Measurements from ENCODE around the gene PRDM11. TPM values are rescaled to one million over a fixed set of nuclear protein-coding genes. Genes with fewer than 3 reads are reported as not detected.

The PRDM11 gene
- total RNA-seq, 1 experiment from 2014 or later, result 10.7 TPM

- Histone ChIP-seq H3K9me2 (ENCODE audit: insufficient read depth) (no peaks in the 10 kb centered on the region), H3K36me3 (ENCODE audit: low read depth) (no peaks in the 10 kb centered on the region), H3K4me2 (no peak overlapping the region), H4K20me1 (ENCODE audit: insufficient read depth) (no peaks in the 10 kb centered on the region), H2AFZ (no peak overlapping the region), H3K27ac (no peak overlapping the region), H3K79me2 (ENCODE audit: low read depth) (no peaks in the 10 kb centered on the region), H3K27me3 (ENCODE audit: insufficient read depth, low read depth) (peaks cover 29% of the 10 kb centered on the region), H3K9me3 (ENCODE audit: insufficient read depth, low read depth) (no peaks in the 10 kb centered on the region), H3K4me1 (replicated peaks; ENCODE audit: insufficient read depth) (no peaks in the 10 kb centered on the region), H3K4me3 (no peak overlapping the region), H3F3A (ENCODE audit: insufficient read depth, low read depth) (no peaks in the 10 kb centered on the region)
- intact Hi-C loops (cut with micrococcal nuclease; ENCODE audit: unreplicated experiment), result no loop called here
- no TSS peak for BruUV-seq (replicated peaks)
- TF ChIP-seq EZH2 (IDR thresholded peaks at IDR 0.05; ENCODE audit: low read depth), result no peak
- TF ChIP-seq, protein P1, sequence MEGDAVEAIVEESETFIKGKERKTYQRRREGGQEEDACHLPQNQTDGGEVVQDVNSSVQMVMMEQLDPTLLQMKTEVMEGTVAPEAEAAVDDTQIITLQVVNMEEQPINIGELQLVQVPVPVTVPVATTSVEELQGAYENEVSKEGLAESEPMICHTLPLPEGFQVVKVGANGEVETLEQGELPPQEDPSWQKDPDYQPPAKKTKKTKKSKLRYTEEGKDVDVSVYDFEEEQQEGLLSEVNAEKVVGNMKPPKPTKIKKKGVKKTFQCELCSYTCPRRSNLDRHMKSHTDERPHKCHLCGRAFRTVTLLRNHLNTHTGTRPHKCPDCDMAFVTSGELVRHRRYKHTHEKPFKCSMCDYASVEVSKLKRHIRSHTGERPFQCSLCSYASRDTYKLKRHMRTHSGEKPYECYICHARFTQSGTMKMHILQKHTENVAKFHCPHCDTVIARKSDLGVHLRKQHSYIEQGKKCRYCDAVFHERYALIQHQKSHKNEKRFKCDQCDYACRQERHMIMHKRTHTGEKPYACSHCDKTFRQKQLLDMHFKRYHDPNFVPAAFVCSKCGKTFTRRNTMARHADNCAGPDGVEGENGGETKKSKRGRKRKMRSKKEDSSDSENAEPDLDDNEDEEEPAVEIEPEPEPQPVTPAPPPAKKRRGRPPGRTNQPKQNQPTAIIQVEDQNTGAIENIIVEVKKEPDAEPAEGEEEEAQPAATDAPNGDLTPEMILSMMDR (conservative IDR thresholded peaks at IDR 0.05), result no peak
- ChIA-PET CTCF (no interaction called here), POLR2A (ENCODE audit: unreplicated experiment) (interaction anchor here (0.6 kb wide), 1 partner anchor 92 kb away, joined by 7 read pairs; no protein-coding TSS in a partner anchor)
- no peak for DNase-seq
Measured at GRCh38 chr11:45211732-45212131, 65.3 kb downstream of the PRDM11 start.

DNA sequence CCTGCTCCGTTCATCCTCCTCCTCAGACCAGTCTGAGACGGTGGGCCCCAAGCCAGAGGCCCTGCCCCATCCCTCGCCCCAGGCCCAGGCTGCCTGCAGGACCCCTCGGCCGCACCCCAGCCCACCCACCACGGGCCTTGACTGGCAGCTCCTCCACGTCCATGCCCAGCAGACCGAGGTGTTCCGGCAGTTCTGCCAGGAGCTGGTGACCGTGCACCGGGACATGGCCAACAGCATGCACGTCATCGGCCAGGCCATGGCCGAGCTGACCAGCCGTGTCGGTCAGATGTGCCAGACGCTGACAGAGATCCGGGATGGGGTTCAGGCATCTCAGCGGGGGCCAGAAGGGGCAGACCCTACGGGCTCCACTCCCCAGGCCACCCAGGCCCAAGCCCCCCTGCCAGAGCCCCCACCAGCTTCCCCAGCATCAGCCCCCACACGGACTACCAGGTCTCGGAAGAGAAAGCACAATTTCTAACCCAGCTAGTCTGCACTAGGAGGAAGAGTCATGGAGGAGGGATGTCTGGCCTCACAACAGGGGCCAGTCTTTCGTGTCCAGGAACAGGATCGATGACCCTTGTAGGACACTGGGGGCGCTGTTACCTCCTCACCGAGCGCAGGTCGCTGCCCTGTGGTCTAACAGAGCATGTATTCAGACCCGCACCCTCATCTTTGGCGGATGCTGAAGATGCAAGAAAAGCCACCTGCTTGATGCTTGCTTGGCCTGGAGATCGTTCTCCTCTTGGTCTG is 66.3 kb downstream of the PRDM11 start:
- Histone ChIP-seq H3K9me2 (ENCODE audit: insufficient read depth) (no peaks in the 10 kb centered on the region), H3K36me3 (ENCODE audit: low read depth) (no peaks in the 10 kb centered on the region), H4K20me1 (ENCODE audit: insufficient read depth) (no peaks in the 10 kb centered on the region), H3K4me3 (no peak overlapping the region), H3K9me3 (ENCODE audit: insufficient read depth, low read depth) (no peaks in the 10 kb centered on the region), H3F3A (ENCODE audit: insufficient read depth, low read depth) (no peaks in the 10 kb centered on the region), H3K27me3 (ENCODE audit: insufficient read depth, low read depth) (peaks cover 38% of the 10 kb centered on the region), H3K27ac (no peak overlapping the region), H2AFZ (no peak overlapping the region), H3K4me2 (no peak overlapping the region), H3K4me1 (replicated peaks; ENCODE audit: insufficient read depth) (no peaks in the 10 kb centered on the region), H3K79me2 (ENCODE audit: low read depth) (no peaks in the 10 kb centered on the region)
- no peak for DNase-seq
- intact Hi-C loops (cut with micrococcal nuclease; ENCODE audit: unreplicated experiment), result no loop called here
- TF ChIP-seq EZH2 (IDR thresholded peaks at IDR 0.05; ENCODE audit: low read depth), result no peak
- TF ChIP-seq, protein P1 (conservative IDR thresholded peaks at IDR 0.05), result no peak; the same call in 1 of the 2 replicates
- CTCF ChIA-PET, result interaction anchor here (0.6 kb wide), 1 partner anchor 567 kb away, joined by 12 read pairs; no protein-coding TSS in a partner anchor
- POLR2A ChIA-PET (ENCODE audit: unreplicated experiment), result interaction anchor here (0.6 kb wide), 1 partner anchor 91 kb away, joined by 7 read pairs; no protein-coding TSS in a partner anchor
- no TSS peak for BruUV-seq (replicated peaks)

DNA sequence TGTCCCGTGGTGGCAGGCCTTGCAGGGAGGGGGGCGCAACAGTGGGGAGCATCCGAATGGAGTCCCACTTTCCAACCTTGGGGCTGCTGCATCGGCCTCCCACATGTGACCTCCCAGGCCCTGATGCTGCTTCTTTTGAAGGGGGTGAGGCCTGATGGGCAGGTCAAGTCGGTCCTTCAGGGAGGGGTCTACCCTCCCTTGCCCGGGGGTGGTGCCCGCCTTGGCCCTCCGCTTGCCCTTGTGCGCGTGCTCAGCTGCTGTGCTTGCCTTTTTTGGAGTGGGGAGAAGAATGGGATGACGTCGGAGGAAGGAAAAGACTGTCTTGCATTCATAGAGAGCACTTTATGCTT is 66.9 kb downstream of the PRDM11 start:
- no peaks in the 10 kb centered on the region for H3K9me3 ChIP-seq (ENCODE audit: insufficient read depth, low read depth)
- no peaks in the 10 kb centered on the region for H3K36me3 ChIP-seq (ENCODE audit: low read depth)
- H3K4me2 ChIP-seq, result no peak overlapping the region
- no peaks in the 10 kb centered on the region for H3F3A ChIP-seq (ENCODE audit: insufficient read depth, low read depth)
- ChIA-PET CTCF (interaction anchor here (0.6 kb wide), 1 partner anchor 567 kb away, joined by 12 read pairs; no protein-coding TSS in a partner anchor), POLR2A (ENCODE audit: unreplicated experiment) (no interaction called here)
- no peaks in the 10 kb centered on the region for H3K4me1 ChIP-seq (replicated peaks; ENCODE audit: insufficient read depth)
- no TSS peak for BruUV-seq (replicated peaks)
- intact Hi-C loops (cut with micrococcal nuclease; ENCODE audit: unreplicated experiment), result no loop called here
- no peak overlapping the region for H3K27ac ChIP-seq
- H2AFZ ChIP-seq, result no peak overlapping the region
- H3K4me3 ChIP-seq, result no peak overlapping the region
- H3K79me2 ChIP-seq (ENCODE audit: low read depth), result no peaks in the 10 kb centered on the region
- no peak for DNase-seq
- peaks cover 38% of the 10 kb centered on the region for H3K27me3 ChIP-seq (ENCODE audit: insufficient read depth, low read depth)
- no peak for TF ChIP-seq EZH2 (IDR thresholded peaks at IDR 0.05; ENCODE audit: low read depth)
- H4K20me1 ChIP-seq (ENCODE audit: insufficient read depth), result no peaks in the 10 kb centered on the region
- no peaks in the 10 kb centered on the region for H3K9me2 ChIP-seq (ENCODE audit: insufficient read depth)

Data from PC-9 (cell line).